ENCODE results near the gene MAGI3.

MAGI3 gene

DNA sequence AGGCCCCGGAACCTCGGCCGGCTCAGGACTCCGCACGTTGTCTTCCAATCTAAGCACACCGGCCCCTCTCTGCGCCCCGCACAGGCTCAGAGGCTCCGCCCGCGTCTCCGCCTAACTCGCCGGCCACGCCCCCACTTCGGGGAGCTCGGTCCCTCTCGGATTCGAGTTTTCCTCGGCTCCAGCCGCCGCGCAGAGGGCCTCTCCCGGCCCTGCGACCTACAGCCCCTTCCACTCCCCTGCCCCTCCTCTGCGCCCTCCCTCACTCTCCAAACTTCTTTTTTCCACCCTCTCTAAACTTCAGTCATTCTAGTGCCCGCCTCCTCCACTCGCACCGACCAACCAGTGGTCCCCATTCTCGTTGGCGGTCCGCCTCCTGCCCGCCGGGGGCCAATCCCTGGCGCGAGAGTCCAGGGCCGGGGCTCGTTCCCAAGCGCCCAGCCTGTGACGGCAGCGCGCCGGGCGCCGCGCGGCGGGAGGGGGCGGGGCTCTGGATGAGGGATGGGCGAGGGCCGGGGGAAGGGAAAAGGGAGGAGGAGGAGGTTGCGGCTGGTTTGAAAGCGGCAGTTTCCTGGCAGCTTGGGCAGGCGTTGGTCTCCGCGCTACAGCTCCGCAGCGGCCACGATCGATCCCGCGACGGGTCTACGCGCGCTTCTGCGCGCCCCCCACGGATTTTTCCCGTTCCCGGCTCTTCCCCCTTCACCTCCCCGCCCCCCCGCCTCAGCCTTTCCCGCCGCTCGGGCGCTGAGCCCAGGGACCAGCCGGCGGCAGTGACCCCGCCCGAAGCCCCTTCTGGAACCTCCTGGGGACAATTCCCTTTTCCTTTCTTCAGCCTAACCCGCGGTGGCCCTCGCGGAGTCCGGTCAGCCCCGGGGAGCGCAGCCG is at the start of gene MAGI3:
Gene MAGI3, plus strand, starts transcription at position 563 of the 882 bp plus-strand sequence. CDS start 519 bp downstream, outside the sequence.
- DNase-seq (ENCODE audit: low read depth): peak; percentile 97

DNA sequence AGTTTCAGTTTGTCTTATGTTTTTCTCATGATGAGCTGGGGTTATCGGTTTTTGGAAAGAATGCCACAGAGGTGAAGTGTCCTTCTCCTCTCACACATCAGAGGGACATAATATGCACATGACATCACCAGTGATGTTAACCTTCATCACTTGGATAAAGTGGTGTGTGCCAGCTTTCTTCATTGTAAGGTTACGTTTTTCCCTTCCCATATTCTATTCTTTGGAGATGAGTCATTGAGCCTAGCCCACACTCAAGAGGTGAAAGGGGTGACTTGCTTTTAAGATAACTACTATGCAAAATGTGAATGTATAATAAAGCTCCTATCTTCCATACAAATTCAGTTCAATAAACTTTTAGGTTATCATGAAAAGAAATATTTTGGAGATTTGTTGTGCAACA is 36.7 kb upstream of the MAGI3 start:
- DNase-seq (ENCODE audit: low read depth): no peak

DNA sequence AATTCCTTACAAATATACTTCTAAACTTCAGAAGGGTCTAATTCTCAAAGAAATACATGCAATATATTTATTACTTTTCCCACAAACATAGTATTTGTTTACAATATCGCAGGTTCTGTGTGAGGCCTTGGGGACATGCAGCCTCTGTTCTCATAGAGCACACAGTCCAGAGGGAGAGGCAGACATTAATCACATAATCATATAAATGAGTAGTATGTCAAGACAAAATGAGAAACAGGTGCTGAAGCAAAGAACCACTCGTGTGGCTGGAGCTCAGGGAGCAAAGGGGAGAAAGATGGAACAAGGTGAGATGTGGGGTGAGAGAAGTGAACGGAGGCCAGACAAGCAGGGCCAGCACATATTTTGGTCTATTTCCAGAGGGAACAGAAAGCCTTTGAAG is 26.4 kb upstream of the MAGI3 start:
- DNase-seq (ENCODE audit: low read depth): no peak

DNA sequence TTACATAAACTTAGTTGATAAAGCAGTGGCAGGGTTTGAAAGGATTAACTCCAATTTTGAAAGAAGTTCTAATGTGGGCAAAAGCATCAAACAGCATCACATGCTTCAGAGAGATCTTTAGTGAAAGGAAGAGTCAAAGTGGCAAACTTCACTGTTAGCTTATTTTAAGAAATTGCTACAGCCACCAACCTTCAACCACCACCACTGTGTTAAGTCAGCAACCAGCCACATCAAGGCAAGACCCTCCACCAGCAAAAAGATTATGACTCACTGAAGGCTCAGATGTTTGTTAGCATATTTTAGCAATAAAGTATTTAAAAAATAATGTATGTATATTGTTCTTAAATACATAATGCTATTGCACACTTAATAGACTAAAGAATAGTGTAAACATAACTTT is 21.3 kb upstream of the MAGI3 start:
- no peak for DNase-seq (ENCODE audit: low read depth)

DNA sequence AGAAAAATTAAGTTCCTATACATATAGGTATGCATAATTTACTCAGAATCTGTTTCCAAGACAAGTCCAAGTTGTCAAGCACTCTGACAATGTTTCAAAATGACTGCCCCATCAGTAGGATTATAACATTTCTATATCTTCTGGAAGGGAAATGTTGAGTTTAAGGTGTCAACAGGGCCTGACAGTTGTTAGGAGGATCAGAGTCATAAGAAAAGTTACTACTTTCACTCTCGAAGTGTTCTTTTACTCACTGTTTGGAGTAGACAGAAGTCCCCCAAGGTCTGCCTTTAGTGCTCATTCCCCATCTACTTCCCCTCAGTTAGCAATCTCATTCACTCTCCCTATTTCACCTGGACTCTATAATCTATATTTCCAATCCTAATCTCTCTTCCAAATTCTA is 20.6 kb upstream of the MAGI3 start:
- no peak for DNase-seq (ENCODE audit: low read depth)

DNA sequence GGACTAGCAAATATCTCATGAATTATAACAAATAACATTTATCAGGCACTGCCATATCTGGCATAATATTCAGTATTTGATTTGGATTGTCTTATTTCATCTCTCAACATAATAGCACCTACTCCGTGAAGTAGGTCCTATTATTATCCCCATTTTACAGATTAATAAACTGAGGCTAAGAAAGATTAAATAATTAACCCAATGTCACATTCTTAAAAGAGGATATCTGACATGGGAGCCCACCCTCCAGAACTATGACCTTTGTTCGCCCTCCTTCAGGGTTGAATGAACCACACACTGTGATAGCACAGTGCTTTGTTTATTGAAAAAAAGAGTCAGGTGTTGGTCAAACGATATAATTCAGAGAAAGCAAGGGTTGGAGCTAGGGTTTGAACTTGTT is 19.4 kb upstream of the MAGI3 start:
- DNase-seq (ENCODE audit: low read depth): no peak

DNA sequence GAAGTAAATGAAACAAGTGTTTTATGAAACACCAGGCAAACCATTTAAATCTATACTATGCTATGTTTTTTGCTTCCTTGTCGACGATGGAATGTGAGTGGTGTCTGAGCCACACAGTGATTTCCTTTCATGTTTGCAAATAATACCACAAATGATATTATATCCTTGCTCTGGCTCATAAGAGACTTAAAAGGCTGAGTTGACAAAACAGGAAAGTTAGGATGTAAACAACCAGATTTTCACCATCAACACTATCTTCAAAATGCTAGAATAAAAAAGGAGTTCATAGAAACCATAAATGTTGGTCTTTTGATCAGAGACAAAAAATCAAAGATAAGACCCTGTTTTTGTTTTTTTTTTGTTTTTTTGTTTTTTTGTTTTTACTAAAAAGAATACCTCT is 17.8 kb upstream of the MAGI3 start:
- no peak for DNase-seq (ENCODE audit: low read depth)

DNA sequence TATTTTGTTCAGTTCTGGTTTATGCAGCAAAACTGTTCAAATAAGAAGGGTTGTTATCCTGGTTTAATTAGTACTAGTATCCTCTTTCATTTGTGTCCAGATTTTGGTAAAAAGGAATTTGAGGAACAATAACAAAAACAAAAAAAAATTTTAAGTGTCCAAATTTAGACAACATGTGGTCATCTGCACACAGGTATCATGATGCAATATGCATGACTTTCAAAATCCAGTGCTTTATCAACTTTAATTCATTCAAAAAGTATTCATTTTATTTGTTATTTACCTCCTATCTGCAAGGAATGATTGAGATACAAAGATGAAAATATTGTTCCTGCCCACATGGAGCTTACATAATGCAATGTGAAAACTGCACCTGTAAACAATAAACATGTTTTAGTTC is 16.7 kb upstream of the MAGI3 start:
- no peak for DNase-seq (ENCODE audit: low read depth)

DNA sequence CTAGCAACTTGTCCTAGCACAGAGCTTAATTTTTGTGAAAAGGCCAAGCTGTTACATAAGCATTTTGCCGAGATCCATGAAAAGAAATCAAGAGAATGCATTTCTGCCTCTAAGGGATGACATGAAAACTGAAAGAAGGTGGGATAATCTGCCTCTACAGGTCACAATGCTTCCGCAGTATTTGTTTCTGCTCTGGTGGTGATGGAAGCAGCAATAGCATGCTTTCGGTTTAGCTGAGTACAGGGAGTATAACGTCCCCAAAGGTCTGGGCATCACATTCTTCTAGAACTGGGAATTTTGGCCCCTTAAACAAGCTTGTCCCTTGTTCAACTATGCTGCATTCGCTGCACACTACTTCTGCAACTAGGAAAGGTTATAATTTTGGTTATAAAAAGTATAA is 14.4 kb upstream of the MAGI3 start:
- DNase-seq (ENCODE audit: low read depth): no peak

DNA sequence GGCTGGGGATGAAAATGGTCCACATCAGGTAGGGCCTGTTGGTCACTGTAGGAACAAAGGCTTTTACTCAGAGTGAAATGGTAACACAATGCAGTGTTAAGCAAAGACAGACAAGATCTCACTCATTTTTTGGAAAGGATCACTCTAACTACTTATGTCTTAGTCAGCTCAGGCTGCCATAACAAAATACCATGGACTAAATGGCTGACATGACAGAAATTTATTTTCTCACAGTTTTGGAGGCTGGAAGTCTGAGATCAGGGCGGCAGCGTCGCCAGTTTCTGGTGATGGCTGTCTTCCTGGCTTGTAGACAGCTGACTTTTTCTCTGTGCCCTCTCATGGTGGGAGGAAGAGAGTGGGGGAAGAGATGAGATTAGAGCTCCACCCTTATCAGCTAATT is 10.2 kb upstream of the MAGI3 start:
- no peak for DNase-seq (ENCODE audit: low read depth)

DNA sequence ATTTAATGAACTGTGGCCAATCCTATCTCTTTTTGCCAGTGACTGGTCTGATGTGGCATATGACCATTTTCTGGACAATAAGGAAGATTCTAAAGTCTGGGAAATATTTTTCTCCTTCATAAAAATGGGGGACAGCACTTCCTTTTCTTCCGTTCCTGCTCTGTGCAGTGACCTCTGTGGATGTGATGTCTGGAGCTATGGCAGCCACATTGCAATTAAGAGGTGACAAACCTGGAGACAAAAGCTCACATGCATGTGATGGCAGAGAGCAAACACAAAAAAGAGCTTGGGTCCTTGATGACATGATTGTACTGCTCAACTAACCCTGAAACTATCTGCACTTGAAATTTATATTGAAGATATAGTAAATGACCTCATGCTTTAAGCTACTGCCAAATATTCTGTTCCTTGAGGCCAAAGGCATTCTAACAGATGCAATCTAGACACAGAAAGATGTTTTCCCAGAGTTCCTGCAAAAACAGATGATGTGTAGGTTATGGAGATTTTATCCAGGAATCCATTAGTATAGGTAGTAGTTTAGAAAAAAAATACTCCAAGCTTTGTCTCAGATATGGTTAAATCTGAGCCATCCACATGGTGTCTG is 2.2 kb upstream of the MAGI3 start:
- no peak for DNase-seq (ENCODE audit: low read depth)

DNA sequence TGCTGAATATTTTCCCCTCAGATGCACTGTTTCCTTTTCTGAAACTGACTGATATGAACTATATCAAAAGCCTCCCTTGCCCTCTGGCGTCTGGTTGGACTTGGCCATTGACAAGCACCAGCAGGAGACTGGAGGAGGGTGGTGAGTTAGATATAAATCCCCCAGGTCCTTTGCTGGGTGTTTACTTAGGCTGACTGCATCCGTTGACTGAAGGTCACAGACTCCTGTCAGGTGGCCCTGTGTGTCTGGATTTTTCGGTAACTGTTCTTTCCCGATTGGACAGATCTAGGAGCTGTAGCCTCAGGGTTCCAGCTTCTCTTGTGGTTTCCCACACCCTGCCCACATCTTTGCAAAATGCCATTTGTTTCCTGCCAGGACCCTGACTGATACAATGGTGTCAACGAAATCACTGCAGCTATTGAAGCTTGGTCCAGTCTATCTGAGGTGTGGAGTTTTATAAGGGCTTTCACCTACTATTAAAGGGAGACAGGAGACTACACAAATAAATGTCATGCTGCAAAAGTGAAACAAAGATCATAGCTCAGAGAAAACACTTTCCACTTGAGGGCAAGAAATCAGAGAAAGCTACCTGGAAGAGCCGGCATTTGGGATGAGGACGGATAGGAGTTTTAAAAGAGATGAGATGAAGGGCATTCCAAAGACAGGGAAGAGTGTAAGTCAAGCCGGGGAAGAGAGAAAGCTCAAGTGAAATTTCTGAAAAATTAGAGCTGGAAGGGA is 1.5 kb upstream of the MAGI3 start:
- no peak for DNase-seq (ENCODE audit: low read depth)

DNA sequence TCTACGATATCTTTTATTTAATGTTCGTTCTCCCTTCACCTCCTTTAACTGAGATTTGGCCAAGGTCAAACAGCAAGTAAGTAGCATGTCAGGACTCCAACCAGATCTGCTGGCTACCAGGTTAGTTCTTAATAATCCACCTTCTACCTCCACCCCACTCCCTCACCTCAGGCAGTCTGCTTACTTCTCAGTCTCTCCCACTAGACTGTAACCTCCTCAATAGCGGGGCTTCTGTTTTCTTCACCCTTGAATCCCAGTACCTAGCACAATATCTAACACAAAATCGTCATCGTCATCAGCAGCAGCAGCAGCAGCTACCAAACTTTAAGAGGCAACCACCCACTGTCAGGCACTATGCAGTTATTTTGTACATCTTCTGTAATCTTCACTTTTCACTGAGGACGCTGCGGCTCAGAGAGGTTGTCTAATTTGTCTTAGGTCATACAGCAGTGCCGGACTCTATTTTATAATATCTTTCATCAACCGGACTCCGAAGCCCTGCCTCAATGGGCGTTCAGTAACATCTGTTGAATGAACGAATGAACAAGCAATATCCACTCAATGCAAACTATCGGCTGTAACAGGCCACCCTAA is 859 bp upstream of the MAGI3 start:
- DNase-seq (ENCODE audit: low read depth): no peak

DNA sequence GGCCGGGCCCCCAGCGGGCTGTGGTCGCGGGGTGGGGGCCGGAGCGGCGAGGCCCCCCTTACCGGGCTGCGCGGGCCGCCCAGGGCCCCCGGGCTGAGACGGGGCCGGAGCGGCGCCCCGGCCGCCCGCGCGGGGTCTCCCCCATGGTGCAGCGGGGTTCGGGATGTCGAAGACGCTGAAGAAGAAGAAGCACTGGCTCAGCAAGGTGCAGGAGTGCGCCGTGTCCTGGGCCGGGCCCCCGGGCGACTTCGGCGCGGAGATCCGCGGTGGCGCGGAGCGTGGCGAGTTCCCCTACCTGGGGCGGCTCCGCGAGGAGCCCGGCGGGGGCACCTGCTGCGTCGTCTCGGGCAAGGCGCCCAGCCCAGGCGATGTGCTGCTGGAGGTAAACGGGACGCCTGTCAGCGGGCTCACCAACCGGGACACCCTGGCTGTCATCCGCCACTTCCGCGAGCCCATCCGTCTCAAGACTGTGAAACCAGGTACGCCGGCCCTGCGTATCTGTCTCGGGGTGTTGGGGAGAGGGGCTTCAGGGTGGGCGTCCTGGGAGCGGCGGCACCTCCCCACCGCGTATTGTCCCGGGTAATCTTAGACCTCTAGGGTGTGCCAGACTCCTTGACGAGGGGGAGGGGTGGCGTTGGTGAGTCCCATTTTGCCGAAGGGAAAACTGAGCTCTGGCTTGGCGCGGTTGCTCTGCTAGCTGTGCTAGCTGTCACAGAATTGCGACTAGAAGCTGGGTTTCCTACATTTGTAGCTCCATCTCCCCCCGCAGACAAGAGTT is 745 bp downstream of the MAGI3 start:
- no peak for DNase-seq (ENCODE audit: low read depth)

DNA sequence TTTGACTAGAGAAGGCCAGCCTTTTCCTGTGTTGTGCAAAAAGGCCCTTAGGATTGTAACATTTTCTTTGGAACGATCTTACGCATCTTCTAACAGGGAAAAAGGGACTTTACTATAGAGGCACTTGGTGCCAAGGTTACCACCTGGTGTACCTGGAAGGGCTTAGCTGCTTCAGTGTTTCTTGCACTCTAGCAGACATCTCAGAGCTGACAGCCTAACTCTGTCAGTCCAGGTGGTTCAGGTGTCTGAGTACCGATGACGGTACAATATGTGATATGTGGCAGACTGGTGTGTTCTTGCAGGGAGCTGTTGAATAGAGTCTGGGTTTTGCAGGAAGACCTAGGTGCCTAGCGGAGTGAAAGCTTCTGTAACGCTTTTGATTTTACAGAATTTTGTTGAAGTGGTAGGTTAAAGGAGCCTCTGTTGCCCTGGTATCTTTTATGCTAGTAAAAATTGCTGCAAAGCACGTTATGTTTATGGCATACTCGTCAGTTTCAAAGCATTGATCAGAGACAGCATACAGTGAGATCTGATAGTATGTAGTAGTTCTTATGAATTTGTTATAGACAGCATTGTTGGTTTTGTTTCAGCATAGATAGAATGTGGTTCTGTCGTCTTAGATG is 1.4 kb downstream of the MAGI3 start:
- DNase-seq (ENCODE audit: low read depth): no peak

DNA sequence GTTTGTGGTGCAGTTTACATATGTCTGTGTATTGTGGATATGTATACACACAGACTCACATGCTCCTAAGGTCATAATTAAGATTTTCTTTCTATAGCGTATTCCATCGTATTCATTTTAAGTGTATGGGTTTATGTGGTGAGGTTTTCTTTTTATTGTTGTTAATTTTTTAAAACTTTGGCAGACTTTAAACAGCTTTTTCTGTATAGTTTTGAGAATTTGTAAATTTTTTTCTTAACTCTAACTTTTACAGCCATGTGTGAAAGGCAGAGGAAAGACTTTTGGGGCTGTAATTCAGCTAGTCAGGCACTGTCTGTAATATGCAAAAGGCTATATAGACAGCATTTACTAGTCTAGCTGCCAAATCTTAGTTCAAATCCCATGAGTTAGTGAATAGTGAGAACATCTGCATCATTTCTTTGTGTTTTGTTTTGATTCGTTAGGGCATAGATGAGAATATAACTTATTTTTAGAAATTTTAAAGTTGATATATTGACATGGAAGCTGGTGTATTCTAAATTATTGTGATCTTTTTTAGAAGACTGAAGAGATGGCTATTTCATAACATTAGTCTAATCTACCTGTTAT is 2.3 kb downstream of the MAGI3 start:
- no peak for DNase-seq (ENCODE audit: low read depth)

DNA sequence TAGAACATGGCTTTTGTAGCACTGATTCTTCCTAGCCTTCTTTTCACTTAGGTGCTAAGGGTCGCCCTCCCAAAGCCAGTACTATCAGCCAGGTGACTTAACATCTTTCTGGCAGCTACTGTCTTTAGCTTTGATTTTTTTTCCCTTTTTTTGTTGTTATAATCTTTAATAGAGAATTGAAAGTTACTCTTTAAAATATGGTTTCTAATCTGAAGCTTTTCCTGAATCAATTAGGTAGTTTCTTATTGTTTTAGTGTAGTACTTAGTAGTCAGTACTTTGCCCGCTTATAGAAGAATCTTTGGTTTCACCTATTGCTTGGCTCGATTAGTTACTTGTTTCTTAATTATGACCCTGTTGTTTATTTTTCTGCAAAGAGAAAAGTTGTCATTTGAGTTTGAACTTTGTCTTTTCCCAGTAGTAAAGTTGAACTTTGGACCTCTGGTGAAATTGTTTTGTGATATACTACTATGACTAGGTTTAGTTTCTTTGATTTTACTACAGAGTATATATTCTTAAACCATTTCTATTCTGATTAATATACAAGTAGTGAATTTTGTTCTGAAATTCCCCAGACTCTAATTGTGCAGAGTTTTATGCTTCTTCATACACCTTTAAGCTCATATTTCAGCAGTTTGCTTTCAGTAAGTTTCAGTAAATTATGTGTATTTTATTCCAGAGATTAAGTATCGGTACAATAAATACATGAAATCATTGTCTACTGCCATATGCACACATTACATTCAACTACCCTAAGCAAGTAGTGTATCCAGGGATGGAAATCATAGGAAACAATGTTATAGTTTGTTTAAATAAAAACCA is 3.9 kb downstream of the MAGI3 start:
- DNase-seq (ENCODE audit: low read depth): no peak

DNA sequence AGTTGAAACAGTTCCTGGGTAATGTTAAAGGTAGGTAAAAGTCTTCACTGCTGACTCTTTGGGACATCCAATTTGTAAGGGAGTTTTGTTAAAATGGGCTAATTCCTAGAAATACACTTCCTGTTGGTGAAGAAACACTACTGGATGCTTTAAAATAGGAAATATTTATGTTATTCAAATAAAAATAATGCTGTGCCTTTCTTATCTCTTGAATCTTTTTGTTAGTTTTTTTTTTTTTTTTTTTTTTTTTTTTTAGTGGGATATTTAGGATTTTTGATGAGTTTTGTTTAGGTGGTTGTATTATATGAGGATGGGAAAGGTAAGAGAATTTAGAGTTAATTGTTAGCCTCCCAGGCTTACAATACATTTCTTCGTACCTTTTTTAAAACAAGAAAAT is 4.5 kb downstream of the MAGI3 start:
- no peak for DNase-seq (ENCODE audit: low read depth)

DNA sequence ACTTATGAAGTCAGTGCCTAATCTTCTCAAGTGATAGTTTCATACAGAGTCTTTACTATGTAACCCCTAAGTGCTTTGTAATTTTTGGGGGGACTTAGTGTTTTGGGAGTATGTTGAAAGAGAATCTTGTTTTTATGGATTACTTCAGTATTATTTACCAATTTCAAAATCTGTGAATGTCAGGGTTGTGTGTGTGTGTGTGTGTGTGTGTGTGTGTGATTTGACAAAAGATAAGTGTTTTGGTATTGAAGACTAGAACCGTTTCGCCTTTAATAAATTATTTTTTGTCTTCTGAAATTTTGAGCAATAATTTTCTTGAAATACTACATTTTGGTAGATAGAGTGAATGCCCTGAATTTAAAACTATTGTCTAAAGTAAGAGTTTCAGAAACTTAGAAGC is 5.8 kb downstream of the MAGI3 start:
- no peak for DNase-seq (ENCODE audit: low read depth)

DNA sequence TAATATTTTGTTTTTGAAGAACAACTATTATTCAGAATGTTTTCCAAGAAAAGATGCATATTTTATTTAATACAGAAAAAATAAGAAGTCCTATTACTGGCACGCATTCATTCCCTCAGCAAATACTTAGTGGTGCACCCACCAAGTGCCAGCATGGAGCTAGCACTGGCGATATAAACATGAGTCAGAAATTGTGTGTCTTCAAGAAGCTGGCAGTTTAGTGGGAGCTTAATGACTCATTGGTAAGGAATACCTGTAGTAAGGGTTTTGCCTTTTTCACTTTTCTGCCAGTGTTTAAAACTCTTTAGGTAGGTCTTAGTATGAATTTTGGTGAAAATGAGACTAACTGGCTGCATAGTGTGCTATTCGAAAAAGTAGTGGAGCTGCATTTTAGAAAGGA is 6.3 kb downstream of the MAGI3 start:
- DNase-seq (ENCODE audit: low read depth): no peak

All from GM04504 (cell line).